ENCODE results near the gene ONECUT1.

ONECUT1 gene

DNA sequence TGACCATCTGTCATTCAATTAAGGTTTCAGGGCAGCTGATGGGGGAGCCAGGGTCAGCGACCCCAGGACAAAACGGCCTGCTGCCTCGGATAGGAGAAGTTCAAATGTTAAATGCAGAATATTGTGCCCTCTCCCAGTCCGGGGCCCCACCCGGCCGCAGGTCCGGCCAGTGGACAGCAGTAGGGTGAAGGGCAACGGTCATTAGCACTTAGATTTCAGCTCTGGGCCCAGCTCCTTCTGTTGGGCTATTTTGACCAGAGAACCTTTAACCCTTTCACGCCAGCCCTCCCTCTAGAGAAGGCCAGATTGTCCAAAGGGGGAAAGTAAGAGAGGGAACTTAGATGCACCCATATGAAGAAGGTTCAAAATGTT is 16.1 kb upstream of the ONECUT1 start:
- H3K4me3 ChIP-seq (ENCODE audit: low read length) = no peak overlapping the region
- DNase-seq (ENCODE audit: low read depth) = no peak
- TF ChIP-seq CTCF (conservative IDR thresholded peaks at IDR 0.05; ENCODE audit: low read depth, low read length) = no peak

DNA sequence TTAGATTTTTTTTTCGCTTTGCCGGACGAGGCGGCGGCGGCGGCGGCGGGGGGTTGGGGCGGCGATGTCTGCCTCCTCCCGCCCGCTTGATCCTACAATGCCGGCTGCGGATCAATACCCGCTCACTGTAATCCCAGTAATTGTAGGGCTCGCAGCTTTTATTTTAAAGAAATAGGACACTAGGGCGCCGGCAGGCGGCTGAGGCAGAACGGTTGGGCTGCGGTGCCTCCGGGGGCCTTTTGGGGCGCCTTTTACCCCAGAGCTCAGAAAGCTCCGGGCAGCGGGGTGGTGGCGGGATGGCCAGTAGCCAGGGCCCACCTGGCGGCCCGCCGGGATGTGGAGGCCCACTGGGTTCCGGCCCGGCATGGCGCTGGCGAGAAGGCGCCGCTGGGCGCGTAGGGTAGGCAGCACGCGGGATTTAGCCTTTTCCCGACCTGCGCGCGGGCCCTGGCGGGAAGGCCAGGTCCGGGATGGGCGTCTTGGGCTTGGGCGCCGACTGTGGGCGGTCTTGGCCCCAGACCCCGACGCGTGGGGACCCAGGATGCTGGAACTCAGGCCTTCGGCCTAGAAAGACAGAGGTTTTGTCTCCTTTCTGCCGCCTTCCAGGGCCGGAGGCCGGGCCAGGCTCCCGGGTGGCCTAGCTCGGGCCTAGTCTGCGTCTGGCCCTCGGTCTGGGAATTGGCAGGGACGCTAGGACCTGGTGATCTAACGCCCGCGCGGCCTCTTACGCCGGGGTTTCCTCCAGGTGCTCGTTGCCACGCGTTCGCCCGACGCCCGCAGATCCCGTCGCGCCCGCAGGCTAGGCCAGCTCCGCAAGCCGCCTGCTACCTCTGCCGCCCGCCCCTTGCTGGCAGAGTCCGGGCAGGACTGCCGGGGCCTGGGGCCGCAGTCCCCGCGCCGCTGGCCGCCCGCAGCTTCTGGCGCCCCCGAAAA is 15.5 kb upstream of the ONECUT1 start:
- no peak for TF ChIP-seq CTCF (conservative IDR thresholded peaks at IDR 0.05; ENCODE audit: low read depth, low read length)
- no peak for DNase-seq (ENCODE audit: low read depth)
- no peak overlapping the region for H3K4me3 ChIP-seq (ENCODE audit: low read length)

DNA sequence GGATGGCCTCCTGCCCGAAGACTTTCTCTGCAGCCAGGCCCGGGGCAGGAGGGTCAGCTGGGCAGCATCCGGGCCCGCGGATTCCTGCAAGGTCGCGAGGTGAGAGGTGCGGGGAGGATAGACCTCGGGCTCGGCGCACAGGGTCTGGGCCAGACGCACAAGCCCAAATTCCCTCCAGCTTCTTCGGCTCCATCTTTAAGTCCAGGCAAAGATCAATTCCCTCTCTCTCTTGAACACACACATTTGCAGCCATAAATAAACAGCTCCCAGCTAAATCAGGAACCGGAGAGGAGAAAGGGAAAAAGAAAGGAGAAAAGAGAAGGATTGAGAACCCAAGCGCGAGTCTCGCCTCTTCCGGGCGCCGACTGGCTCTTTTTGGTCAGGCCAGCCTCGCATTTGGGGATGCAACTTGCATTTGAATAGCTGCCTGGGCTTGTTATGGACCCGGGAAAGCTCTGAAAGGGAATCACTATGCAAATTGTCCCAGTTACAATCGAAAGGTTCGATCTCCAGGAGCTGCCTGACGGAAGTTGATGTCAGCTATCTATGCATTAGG is 14.5 kb upstream of the ONECUT1 start:
- H3K4me3 ChIP-seq (ENCODE audit: low read length) = no peak overlapping the region
- no peak for TF ChIP-seq CTCF (conservative IDR thresholded peaks at IDR 0.05; ENCODE audit: low read depth, low read length)
- DNase-seq (ENCODE audit: low read depth) = no peak

GRCh38 chr15:52803467-52804306 is 13.6 kb upstream of the ONECUT1 start:
- H3K4me3 ChIP-seq (ENCODE audit: low read length) = no peak overlapping the region
- TF ChIP-seq CTCF (conservative IDR thresholded peaks at IDR 0.05; ENCODE audit: low read depth, low read length) = no peak

DNA sequence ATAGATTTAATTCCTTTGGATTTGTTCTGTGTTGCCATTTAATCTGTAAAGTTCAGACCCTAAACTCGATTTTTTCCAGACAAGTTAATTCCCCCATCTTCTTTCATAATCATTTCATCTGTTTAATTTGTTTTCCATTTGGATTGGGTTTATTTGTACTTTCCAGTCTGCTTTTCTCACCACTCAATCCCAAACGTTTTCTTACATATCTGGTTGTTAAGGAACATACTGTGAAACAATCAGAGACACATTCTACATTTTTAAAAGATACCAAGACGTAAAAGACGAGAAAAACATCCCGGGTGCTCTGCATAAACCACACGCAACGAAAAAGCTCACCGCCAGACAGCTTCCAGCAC is 13.0 kb upstream of the ONECUT1 start:
- TF ChIP-seq CTCF (conservative IDR thresholded peaks at IDR 0.05; ENCODE audit: low read depth, low read length) = no peak
- DNase-seq (ENCODE audit: low read depth) = no peak
- H3K4me3 ChIP-seq (ENCODE audit: low read length) = no peak overlapping the region

More at GRCh38 chr15:52803467-52804306, 13.6 kb upstream of the ONECUT1 start:
- DNase-seq (ENCODE audit: low read depth) = no peak

GRCh38 chr15:52802110-52802509 is 12.0 kb upstream of the ONECUT1 start:
- DNase-seq (ENCODE audit: low read depth) = no peak
- TF ChIP-seq CTCF (conservative IDR thresholded peaks at IDR 0.05; ENCODE audit: low read depth, low read length) = no peak
- no peak overlapping the region for H3K4me3 ChIP-seq (ENCODE audit: low read length)
